PC-9 (cell line): ENCODE measurements around the gene SLC13A1.
A peak's percentile ranks its signal among the peaks of the same experiment; 100 is the strongest.

ENCODE experiments used
- EZH2 ChIP-seq: fragments of 200-600 bp; sonication (generic); IDR thresholded peaks from 2 replicates; pipeline ENCODE4 v1.8.0; 2017; ENCODE audit warnings: antibody characterized with exemption, low read depth
- TF ChIP-seq, protein P1 (sequence below): fragments of 200-600 bp; sonication (generic); conservative IDR thresholded peaks from 2 replicates; pipeline ENCODE4 v1.6.1; 2017; ENCODE audit warnings: mixed run types, antibody characterized with exemption, mild to moderate bottlenecking, moderate library complexity

DNA sequence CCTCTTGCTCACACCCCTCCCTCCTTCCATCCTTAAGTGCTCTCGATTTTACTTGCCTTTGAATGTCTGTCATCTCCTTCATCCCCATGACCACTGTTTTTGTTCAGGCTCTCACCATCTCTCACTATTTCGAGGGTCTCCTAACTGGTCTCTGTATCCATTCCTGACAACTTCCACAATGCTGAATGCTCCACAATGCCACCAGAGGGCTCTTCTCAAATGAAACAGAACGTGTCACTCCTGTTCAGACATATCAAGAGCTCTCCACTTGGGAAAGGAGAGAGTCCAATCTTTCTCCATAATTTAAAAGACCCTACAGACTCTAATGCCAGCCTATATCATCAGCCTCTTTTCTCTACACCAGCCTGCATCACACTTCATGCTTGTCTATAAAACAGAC is 9.0 kb upstream of the SLC13A1 start:
- TF ChIP-seq, protein P1, sequence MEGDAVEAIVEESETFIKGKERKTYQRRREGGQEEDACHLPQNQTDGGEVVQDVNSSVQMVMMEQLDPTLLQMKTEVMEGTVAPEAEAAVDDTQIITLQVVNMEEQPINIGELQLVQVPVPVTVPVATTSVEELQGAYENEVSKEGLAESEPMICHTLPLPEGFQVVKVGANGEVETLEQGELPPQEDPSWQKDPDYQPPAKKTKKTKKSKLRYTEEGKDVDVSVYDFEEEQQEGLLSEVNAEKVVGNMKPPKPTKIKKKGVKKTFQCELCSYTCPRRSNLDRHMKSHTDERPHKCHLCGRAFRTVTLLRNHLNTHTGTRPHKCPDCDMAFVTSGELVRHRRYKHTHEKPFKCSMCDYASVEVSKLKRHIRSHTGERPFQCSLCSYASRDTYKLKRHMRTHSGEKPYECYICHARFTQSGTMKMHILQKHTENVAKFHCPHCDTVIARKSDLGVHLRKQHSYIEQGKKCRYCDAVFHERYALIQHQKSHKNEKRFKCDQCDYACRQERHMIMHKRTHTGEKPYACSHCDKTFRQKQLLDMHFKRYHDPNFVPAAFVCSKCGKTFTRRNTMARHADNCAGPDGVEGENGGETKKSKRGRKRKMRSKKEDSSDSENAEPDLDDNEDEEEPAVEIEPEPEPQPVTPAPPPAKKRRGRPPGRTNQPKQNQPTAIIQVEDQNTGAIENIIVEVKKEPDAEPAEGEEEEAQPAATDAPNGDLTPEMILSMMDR, result peak; percentile 40; the same call in 1 of the 2 replicates
- TF ChIP-seq EZH2, result no peak
